HFFc6 (cell line): ENCODE data around the gene BCAS3. TPM values are rescaled to one million over a fixed set of nuclear protein-coding genes. Genes with fewer than 3 reads are reported as not detected.

Source experiments
- DNase-seq: peaks from one replicate; pipeline ENCODE4 v3.0.0-alpha.2; 2018
- H3K27ac Mint-ChIP-seq: 2 replicates; pipeline ENCODE4 v1.8.0; 2020; ENCODE audit warnings: mild to moderate bottlenecking, mixed read lengths
- H3K27me3 Mint-ChIP-seq: 2 replicates; pipeline ENCODE4 v1.8.0; 2021; ENCODE audit warnings: mild to moderate bottlenecking, moderate library complexity, mixed read lengths; ENCODE audit not compliant: insufficient read depth
- H3K36me3 Mint-ChIP-seq: 2 replicates; pipeline ENCODE4 v1.8.0; 2021; ENCODE audit warnings: low read depth, mixed read lengths
- H3K4me1 Mint-ChIP-seq: 2 replicates; pipeline ENCODE4 v1.8.0; 2020; ENCODE audit warnings: low read depth, mixed read lengths
- H3K4me3 Mint-ChIP-seq: 2 replicates; pipeline ENCODE4 v1.8.0; 2020; ENCODE audit warnings: mild to moderate bottlenecking, moderate library complexity, mixed read lengths
- H3K9me3 Mint-ChIP-seq: 2 replicates; pipeline ENCODE4 v1.8.0; 2020; ENCODE audit warnings: mild to moderate bottlenecking, mixed read lengths
- total RNA-seq, 6 experiments: library from RNA; stranded (reverse); fragmentation: NEBNext Ultra II Directional; extraction: Animal tissue kit (Norgen Biotek cat#: 25700); gene quantifications; 2 replicates in 1 of 6; 3 replicates in 5 of 6; pipeline ENCODE4 v1.2.3, GENCODE V29; 2021
- TF ChIP-seq, protein P1 (sequence below): fragments of 200-600 bp; sonication (generic); IDR thresholded peaks from 2 replicates; pipeline ENCODE4 v1.5.0; 2021; ENCODE audit warnings: antibody characterized with exemption, mild to moderate bottlenecking

BCAS3 gene
- total RNA-seq, 6 experiments from 2014 or later = 9.8 to 13.8 (median 12.0) TPM

- Mint-ChIP-seq H3K4me3 (no peak overlapping the region), H3K9me3 (peaks cover 8% of the 10 kb centered on the region; the same call in 1 of the 2 replicates), H3K4me1 (peaks cover 35% of the 10 kb centered on the region), H3K27ac (no peak overlapping the region), H3K27me3 (no peaks in the 10 kb centered on the region), H3K36me3 (peaks cover 11% of the 10 kb centered on the region)
- DNase-seq = no peak
- TF ChIP-seq, protein P1, sequence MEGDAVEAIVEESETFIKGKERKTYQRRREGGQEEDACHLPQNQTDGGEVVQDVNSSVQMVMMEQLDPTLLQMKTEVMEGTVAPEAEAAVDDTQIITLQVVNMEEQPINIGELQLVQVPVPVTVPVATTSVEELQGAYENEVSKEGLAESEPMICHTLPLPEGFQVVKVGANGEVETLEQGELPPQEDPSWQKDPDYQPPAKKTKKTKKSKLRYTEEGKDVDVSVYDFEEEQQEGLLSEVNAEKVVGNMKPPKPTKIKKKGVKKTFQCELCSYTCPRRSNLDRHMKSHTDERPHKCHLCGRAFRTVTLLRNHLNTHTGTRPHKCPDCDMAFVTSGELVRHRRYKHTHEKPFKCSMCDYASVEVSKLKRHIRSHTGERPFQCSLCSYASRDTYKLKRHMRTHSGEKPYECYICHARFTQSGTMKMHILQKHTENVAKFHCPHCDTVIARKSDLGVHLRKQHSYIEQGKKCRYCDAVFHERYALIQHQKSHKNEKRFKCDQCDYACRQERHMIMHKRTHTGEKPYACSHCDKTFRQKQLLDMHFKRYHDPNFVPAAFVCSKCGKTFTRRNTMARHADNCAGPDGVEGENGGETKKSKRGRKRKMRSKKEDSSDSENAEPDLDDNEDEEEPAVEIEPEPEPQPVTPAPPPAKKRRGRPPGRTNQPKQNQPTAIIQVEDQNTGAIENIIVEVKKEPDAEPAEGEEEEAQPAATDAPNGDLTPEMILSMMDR = no peak
These were observed 471.6 kb downstream of the BCAS3 start for GRCh38 chr17:61149106-61149825.

- no peak overlapping the region for H3K4me3 Mint-ChIP-seq
- H3K9me3 Mint-ChIP-seq = peaks cover 8% of the 10 kb centered on the region; the same call in 1 of the 2 replicates
- H3K27ac Mint-ChIP-seq = no peak overlapping the region
These were observed 472.3 kb downstream of the BCAS3 start for GRCh38 chr17:61149862-61150362.

GRCh38 chr17:61150686-61151299 lies 473.1 kb downstream of the BCAS3 start:
- DNase-seq = no peak
- H3K27me3 Mint-ChIP-seq = no peaks in the 10 kb centered on the region
- H3K4me3 Mint-ChIP-seq = no peak overlapping the region
- H3K27ac Mint-ChIP-seq = no peak overlapping the region
- H3K4me1 Mint-ChIP-seq = peaks cover 23% of the 10 kb centered on the region
- H3K36me3 Mint-ChIP-seq = peaks cover 11% of the 10 kb centered on the region
- H3K9me3 Mint-ChIP-seq = peaks cover 8% of the 10 kb centered on the region; the same call in 1 of the 2 replicates
- TF ChIP-seq, protein P1 = no peak

More at GRCh38 chr17:61149862-61150362, 472.3 kb downstream of the BCAS3 start:
- TF ChIP-seq, protein P1 = no peak
- Mint-ChIP-seq H3K27me3 (no peaks in the 10 kb centered on the region), H3K36me3 (peaks cover 11% of the 10 kb centered on the region), H3K4me1 (peaks cover 30% of the 10 kb centered on the region)
- DNase-seq = no peak

DNA sequence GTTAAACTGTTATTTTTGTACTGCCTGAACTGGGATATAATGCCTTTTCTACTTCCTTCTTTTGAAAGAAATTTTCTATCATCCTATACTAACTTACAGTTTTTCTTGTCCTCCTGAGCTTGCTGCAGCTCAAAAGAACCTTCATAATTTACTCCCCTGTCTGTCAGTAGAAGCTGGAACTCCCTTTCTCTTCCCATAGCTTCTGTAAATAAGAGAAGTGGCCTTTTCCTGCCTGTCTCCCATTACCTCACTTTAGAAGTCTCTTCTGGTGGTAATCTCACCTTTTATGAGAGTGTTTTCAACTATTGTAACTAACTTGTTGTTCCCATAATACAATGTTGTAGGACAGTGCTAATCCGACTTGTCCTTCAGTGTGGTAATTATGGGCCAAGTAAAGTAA lies 475.2 kb downstream of the BCAS3 start:
- Mint-ChIP-seq H3K4me1 (peaks cover 40% of the 10 kb centered on the region), H3K4me3 (no peak overlapping the region), H3K9me3 (peaks cover 8% of the 10 kb centered on the region; the same call in 1 of the 2 replicates), H3K27me3 (no peaks in the 10 kb centered on the region), H3K36me3 (peaks cover 11% of the 10 kb centered on the region), H3K27ac (no peak overlapping the region)
- TF ChIP-seq, protein P1 = no peak
- no peak for DNase-seq

DNA sequence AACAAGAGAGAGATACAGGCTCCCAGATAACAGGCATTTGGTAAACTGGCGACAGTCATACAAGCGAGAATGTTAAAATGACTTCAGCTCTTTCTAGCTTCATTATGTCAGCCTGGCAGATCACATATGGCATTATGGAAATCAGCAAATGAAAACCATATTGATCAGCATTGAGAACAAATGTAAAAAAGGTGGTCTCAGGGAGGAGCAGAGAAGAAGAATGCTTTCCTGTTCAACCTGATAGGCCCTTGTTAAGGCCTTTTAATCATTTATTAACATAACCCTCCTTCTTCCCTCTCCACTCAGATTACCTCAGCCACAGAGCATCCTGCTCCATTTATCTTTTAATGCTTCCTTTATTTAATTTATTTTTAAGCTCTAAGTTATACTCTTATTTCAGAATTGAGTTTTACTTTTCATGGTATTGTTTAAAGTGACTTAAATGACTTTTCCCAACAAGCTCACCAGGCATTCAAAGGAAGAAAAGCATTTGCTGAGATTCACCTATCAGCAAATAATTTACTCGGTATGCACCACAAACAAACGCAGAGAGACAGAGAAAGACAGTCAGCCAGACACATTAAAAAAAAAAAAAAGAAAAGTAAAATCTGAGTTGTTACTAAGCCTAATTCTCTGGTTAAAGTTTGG lies 478.1 kb downstream of the BCAS3 start:
- Mint-ChIP-seq H3K4me1 (peaks cover 51% of the 10 kb centered on the region), H3K9me3 (peaks cover 8% of the 10 kb centered on the region; the same call in 1 of the 2 replicates), H3K27ac (no peak overlapping the region), H3K36me3 (peaks cover 11% of the 10 kb centered on the region), H3K4me3 (no peak overlapping the region), H3K27me3 (no peaks in the 10 kb centered on the region)
- no peak for DNase-seq
- TF ChIP-seq, protein P1 = no peak
